Ectodermal cell (in vitro differentiated cells): Measurements from ENCODE around the gene VSIG1.

Experiments used
- H3K27ac ChIP-seq: 2 replicates; pipeline ENCODE4 v1.7.0; 2013; ENCODE audit warnings: mild to moderate bottlenecking, low read depth, low read length; ENCODE audit not compliant: insufficient read depth, poor library complexity, severe bottlenecking
- H3K27me3 ChIP-seq: 2 replicates; pipeline ENCODE4 v1.7.0; 2013; ENCODE audit warnings: mild to moderate bottlenecking, low read length; ENCODE audit not compliant: insufficient read depth, control insufficient read depth, poor library complexity, severe bottlenecking
- H3K36me3 ChIP-seq: one replicate; pipeline ENCODE4 v1.7.0; 2013; ENCODE audit warnings: low read length; ENCODE audit not compliant: control insufficient read depth, insufficient read depth
- H3K4me1 ChIP-seq: one replicate; pipeline ENCODE4 v1.7.0; 2013; ENCODE audit warnings: low read length; ENCODE audit not compliant: control insufficient read depth, insufficient read depth
- H3K4me3 ChIP-seq: 2 replicates; pipeline ENCODE4 v1.7.0; 2013; ENCODE audit warnings: low read depth, low read length, control low read depth; ENCODE audit not compliant: insufficient read depth
- H3K9me3 ChIP-seq: 2 replicates; pipeline ENCODE4 v1.7.0; 2013; ENCODE audit warnings: mild to moderate bottlenecking, low read length, moderate library complexity; ENCODE audit not compliant: control insufficient read depth
- WGBS, 2 experiments: methylation state at CpG; one replicate each; pipeline ENCODE4 v1.1.7; 2013; ENCODE audit warnings: missing lambda C conversion rate in 2 of 2; 5-methylcytosine and 5-hydroxymethylcytosine counted together

VSIG1 gene

GRCh38 chrX:108025954-108026600 is 18.8 kb upstream of the VSIG1 start:
- WGBS, 2 experiments = 91 to 93% methylated on average over 2 of the region's 2 CpGs
- Histone ChIP-seq H3K27me3 (no peaks in the 10 kb centered on the region), H3K4me1 (no peaks in the 10 kb centered on the region), H3K27ac (no peak overlapping the region), H3K36me3 (no peaks in the 10 kb centered on the region), H3K4me3 (no peak overlapping the region), H3K9me3 (no peaks in the 10 kb centered on the region)

GRCh38 chrX:108028854-108029253 is 16.0 kb upstream of the VSIG1 start:
- H3K4me1 ChIP-seq = no peaks in the 10 kb centered on the region
- H3K27me3 ChIP-seq = no peaks in the 10 kb centered on the region
- H3K4me3 ChIP-seq = no peak overlapping the region
- no peaks in the 10 kb centered on the region for H3K9me3 ChIP-seq
- WGBS, 2 experiments = 94 to 100% methylated on average over 1 of the region's 1 CpG
- no peak overlapping the region for H3K27ac ChIP-seq
- H3K36me3 ChIP-seq = no peaks in the 10 kb centered on the region

- 92 to 97% methylated on average over 5 of the region's 5 CpGs for WGBS, 2 experiments
- H3K36me3 ChIP-seq = no peaks in the 10 kb centered on the region
These were observed 14.7 kb upstream of the VSIG1 start for GRCh38 chrX:108029928-108030711.

GRCh38 chrX:108032944-108033343 is 11.9 kb upstream of the VSIG1 start:
- no peaks in the 10 kb centered on the region for H3K9me3 ChIP-seq
- H3K36me3 ChIP-seq = no peaks in the 10 kb centered on the region
- no peaks in the 10 kb centered on the region for H3K27me3 ChIP-seq
- WGBS, 2 experiments = 89 to 96% methylated on average over 5 of the region's 5 CpGs
- no peaks in the 10 kb centered on the region for H3K4me1 ChIP-seq
- H3K4me3 ChIP-seq = no peak overlapping the region
- no peak overlapping the region for H3K27ac ChIP-seq

More at GRCh38 chrX:108029928-108030711, 14.7 kb upstream of the VSIG1 start:
- H3K27ac ChIP-seq = no peak overlapping the region
- H3K4me3 ChIP-seq = no peak overlapping the region
- H3K27me3 ChIP-seq = no peaks in the 10 kb centered on the region
- H3K4me1 ChIP-seq = no peaks in the 10 kb centered on the region
- no peaks in the 10 kb centered on the region for H3K9me3 ChIP-seq

GRCh38 chrX:108033890-108034289 is 11.0 kb upstream of the VSIG1 start:
- Histone ChIP-seq H3K4me3 (no peak overlapping the region), H3K27ac (no peak overlapping the region), H3K4me1 (no peaks in the 10 kb centered on the region), H3K36me3 (no peaks in the 10 kb centered on the region), H3K27me3 (no peaks in the 10 kb centered on the region), H3K9me3 (no peaks in the 10 kb centered on the region)
- WGBS, 2 experiments = 93 to 96% methylated on average over 3 of the region's 3 CpGs

GRCh38 chrX:108034725-108035124 is 10.1 kb upstream of the VSIG1 start:
- WGBS, 2 experiments = 91 to 97% methylated on average over 2 to 3 of the region's 3 CpGs
- no peaks in the 10 kb centered on the region for H3K36me3 ChIP-seq
- no peak overlapping the region for H3K27ac ChIP-seq
- H3K4me3 ChIP-seq = no peak overlapping the region
- H3K4me1 ChIP-seq = no peaks in the 10 kb centered on the region
- H3K27me3 ChIP-seq = no peaks in the 10 kb centered on the region
- H3K9me3 ChIP-seq = no peaks in the 10 kb centered on the region

GRCh38 chrX:108036298-108036973 is 8.4 kb upstream of the VSIG1 start:
- 76 to 79% methylated on average over 4 of the region's 4 CpGs for WGBS, 2 experiments
- Histone ChIP-seq H3K9me3 (no peaks in the 10 kb centered on the region), H3K36me3 (no peaks in the 10 kb centered on the region), H3K27me3 (no peaks in the 10 kb centered on the region), H3K4me1 (no peaks in the 10 kb centered on the region), H3K27ac (no peak overlapping the region), H3K4me3 (no peak overlapping the region)

- Histone ChIP-seq H3K27ac (no peak overlapping the region), H3K4me3 (no peak overlapping the region), H3K9me3 (no peaks in the 10 kb centered on the region), H3K27me3 (no peaks in the 10 kb centered on the region), H3K4me1 (no peaks in the 10 kb centered on the region), H3K36me3 (no peaks in the 10 kb centered on the region)
- 78 to 100% methylated on average over 1 of the region's 1 CpG for WGBS, 2 experiments
These were observed 4.8 kb downstream of the VSIG1 start for GRCh38 chrX:108049649-108050048.

- H3K4me3 ChIP-seq = no peak overlapping the region
- no peaks in the 10 kb centered on the region for H3K36me3 ChIP-seq
- no peaks in the 10 kb centered on the region for H3K27me3 ChIP-seq
These were observed 8.4 kb downstream of the VSIG1 start for GRCh38 chrX:108053218-108053617.

GRCh38 chrX:108055546-108055945 is 10.7 kb downstream of the VSIG1 start:
- H3K36me3 ChIP-seq = no peaks in the 10 kb centered on the region
- no peaks in the 10 kb centered on the region for H3K4me1 ChIP-seq
- H3K27me3 ChIP-seq = no peaks in the 10 kb centered on the region
- no peak overlapping the region for H3K4me3 ChIP-seq
- no peak overlapping the region for H3K27ac ChIP-seq
- no peaks in the 10 kb centered on the region for H3K9me3 ChIP-seq

More at GRCh38 chrX:108053218-108053617, 8.4 kb downstream of the VSIG1 start:
- no peak overlapping the region for H3K27ac ChIP-seq
- H3K4me1 ChIP-seq = no peaks in the 10 kb centered on the region
- no peaks in the 10 kb centered on the region for H3K9me3 ChIP-seq
